ENCODE data around the gene KCNIP1.

- TF ChIP-seq, protein P1, sequence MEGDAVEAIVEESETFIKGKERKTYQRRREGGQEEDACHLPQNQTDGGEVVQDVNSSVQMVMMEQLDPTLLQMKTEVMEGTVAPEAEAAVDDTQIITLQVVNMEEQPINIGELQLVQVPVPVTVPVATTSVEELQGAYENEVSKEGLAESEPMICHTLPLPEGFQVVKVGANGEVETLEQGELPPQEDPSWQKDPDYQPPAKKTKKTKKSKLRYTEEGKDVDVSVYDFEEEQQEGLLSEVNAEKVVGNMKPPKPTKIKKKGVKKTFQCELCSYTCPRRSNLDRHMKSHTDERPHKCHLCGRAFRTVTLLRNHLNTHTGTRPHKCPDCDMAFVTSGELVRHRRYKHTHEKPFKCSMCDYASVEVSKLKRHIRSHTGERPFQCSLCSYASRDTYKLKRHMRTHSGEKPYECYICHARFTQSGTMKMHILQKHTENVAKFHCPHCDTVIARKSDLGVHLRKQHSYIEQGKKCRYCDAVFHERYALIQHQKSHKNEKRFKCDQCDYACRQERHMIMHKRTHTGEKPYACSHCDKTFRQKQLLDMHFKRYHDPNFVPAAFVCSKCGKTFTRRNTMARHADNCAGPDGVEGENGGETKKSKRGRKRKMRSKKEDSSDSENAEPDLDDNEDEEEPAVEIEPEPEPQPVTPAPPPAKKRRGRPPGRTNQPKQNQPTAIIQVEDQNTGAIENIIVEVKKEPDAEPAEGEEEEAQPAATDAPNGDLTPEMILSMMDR (IDR thresholded peaks at IDR 0.05) = no peak
- TF ChIP-seq EP300 (IDR thresholded peaks at IDR 0.05) (no peak), POLR2AphosphoS5 (IDR thresholded peaks at IDR 0.05) (no peak), POLR2A (IDR thresholded peaks at IDR 0.05) (no peak)
Measured at GRCh38 chr5:170545811-170546210, 42.0 kb downstream of the KCNIP1 start.

All from stomach (tissue), 4 donors.